NCI-H524 treated with DMSO at 0.1 percent for 48 hours (cell line): ENCODE results near the gene SDCBP2.

ENCODE experiments used
- DNase-seq: peaks from one replicate; lab custom pipeline; 2025; lab: John Stamatoyannopoulos, UW

Gene SDCBP2

DNA sequence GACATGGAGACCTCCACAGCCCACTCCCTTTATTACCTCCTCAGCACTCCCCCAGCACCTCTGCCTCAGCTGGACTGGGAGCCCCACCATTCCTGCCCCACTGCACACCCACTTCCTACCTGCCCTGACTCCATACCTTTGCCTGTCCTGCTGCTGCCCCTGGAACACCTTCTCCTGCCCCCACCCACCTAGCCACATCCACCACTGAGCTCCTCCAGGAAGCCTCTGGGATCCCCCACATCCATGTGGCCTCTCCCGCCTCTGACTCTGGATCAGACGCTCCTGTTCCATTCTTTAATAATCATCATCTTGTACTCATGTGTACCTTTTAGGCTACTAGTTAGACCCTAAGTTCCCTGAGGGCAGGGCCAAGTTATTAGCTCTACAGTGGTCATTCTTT lies 2.2 kb upstream of the SDCBP2 start:
- no peak for DNase-seq

DNA sequence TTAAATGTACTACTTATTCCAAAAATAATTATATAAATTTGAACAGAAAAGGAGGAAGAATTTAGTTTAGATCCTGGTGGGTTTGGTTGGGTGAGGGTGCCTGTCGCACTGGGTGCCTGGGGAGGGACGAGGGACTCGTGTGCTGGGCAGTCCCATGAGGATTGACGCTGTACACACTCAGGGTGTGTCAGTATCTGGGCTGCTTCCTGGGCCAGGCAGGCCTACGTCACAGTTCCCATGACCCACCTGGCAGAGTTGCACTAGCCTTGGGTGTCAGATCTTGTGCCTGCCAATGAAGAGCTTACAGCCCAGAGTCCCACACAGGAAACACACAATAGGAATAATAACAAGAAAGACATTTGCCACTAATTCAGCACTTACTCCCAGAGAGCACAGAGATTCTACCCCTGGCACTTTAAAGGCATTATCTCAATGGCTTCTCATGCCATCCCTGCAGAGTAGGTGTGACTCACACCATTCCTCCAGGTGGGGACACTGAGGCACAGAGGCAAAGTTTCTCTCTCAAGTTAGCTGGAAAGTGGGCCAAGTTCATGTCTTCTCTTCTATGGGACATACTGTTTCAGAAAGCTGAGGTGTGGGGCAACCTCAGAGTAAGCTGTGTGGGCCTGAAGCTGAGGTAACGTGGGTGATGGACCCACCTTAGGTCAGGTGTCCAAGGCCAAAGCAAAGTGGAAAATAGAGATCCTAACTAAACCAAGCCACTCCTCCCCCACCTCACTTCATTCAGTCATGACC lies 1.3 kb upstream of the SDCBP2 start:
- no peak for DNase-seq

DNA sequence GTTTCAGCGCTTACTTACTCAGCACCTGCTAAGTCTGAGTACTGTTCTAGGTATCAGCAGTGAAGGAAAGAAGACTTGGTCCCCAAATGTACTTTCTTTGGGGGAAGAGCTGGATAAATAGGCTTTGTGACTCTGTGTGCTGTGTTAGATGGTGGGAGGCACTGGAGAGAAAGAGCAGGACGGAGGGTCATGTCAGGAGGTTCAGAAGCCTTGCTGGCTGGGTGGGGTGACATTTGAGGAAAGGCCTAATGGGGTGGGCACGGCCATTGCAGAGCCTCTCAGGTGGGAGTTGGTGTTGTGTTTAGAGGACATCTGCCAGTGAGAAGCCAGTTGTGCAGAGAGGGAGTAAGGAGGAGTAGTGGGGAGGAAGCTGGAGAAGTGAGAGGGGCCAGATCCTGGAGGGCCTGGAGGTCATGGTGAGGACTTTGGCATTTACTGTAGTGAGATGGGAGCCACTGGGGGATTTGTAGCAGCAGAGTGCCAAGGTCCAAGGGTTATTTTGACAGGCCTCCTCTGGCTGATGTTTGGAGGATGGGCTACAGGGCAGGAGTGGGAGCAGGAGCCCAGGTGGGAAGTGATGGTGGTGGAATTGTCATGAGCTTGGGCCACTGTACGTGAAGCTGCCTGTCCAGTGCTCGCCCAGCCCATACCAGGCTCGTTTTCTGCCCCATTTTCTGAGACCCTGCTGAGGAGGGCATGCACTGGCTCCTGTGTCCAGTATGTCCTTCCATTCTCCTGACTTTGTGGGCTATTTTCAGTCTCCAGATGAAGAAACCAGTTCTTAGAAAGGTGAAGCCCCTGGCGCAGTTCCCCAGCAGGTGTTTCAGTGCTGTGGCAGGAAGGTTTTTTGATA lies 886 bp downstream of the SDCBP2 start:
- DNase-seq: no peak

DNA sequence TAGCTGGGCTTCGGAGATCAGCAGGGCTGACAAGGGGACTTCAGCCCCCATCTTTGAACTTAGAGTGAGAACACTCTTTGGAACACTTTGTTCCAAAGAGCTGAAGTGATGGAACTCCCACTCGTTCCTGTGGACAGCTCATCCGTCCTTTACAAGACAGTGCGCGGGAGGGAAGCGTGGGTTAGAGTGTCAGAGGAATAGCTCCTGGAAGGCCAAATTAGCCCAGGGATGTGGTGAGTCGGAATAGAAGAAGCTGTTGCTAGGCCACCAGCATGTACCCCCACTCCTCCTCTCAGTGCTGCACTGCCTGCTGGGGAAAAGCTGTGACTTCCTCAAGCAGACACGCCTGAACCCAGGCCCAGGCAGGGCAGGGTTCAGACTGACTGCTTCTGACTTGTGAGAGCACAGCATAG lies 1.7 kb downstream of the SDCBP2 start:
- no peak for DNase-seq

DNA sequence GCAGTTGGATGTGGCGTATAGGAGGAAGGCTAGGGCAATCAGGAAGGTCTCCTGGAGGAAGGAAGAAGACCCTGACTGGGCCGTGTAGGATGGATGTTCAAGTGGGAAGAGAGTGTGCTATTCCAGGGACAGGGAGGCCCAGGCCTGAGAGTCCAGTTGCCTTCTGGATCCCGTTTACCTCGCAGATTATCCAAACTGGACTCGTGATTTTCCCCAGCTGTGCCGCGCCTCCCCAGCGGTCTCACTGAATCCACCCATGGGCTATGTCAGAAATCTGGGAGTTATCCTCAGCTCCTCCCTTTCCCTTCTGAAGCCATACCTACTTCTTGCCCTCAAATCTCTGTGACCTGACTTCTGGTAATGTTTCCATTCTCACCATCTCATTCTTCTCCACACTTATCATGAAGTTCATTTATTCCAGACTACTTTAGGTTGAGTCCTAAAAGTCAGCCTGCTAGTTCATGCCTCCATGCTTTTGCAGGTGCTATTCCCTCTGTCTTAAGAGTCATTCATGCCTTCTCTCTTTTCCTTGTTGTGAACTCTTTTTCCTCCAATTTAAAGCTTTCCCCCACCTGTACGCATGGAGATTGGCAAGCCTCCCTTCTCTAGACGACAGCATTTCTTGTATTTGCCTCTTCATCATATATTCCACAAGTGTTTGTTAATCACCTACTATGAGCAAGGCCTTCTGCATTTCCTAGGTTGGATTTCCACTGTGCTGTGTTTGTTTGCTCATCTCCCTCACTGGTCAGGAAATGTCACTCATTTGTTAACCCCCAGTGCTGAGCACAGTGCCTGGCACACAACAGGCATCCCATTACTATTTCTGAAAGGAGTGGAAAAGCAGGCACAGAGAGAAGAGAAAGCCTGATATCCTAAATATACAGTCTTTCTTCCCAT lies 2.7 kb downstream of the SDCBP2 start:
- no peak for DNase-seq

DNA sequence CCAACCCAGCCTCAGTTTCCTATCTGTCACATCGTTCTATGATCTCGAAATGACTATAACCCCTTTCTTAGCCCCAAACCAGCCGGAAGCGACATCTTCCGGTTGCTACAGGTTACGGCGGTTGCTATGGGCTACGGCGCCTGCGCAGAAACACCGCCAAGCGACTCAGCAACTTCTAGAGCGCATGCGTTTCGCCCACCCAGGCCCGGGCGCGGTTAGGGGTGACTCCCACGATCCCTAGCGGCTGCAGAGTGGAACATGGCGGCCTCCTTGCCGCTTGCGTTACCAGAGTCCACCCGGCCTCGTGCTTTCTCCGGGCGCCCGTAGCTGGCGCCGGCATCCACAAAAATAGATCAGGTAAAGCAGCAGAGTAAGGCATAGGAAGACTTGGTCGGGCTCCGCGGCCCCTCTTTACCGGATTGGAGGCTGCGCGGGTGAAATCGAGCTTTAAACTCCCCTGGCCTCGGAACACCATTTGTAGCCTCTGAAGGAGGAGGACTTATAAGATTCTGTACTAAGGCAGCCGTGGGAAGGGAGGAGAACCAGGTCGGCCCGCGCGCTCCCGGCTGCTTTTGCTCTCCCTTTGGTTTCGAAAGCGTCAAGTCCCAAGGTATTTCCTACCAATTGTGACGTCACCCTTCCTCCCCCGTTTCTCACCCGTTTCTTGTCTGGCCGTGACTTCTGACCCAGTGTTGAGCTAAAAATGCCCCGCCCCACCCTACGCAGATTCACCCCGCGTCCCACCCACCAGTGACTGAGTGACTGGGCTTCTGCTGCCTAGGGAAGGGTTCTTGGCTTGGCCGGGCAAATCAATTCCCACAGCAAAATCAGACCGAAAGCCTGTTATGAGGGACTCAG lies 3.5 kb downstream of the SDCBP2 start:
- peak; percentile 83 for DNase-seq

DNA sequence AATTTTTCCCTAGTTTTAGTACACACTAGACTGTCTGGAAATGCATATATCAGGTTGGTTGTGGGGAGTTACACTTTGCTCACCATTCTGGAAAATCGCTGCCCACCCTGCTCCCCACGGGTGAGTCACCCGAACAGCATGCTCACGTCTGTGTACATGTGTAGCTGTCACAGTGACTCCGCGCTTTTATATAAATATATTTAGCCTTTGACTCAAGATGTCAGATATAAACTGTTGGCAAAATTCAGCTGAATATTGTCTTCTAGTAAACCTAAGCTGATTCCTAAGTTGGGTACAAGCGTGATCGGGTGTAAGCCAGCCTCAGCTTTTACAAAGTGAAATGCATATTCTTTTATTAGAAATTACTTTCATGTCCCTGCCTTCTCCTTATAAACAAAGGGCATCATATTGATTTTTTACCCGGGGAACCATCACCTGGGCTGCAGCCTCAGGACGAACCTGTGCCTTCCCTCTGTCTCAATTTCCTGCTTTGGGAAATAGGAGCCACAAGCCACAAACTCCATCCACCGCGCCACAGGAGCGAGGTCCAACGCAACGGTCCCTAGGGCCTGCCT lies 4.3 kb downstream of the SDCBP2 start:
- no peak for DNase-seq

DNA sequence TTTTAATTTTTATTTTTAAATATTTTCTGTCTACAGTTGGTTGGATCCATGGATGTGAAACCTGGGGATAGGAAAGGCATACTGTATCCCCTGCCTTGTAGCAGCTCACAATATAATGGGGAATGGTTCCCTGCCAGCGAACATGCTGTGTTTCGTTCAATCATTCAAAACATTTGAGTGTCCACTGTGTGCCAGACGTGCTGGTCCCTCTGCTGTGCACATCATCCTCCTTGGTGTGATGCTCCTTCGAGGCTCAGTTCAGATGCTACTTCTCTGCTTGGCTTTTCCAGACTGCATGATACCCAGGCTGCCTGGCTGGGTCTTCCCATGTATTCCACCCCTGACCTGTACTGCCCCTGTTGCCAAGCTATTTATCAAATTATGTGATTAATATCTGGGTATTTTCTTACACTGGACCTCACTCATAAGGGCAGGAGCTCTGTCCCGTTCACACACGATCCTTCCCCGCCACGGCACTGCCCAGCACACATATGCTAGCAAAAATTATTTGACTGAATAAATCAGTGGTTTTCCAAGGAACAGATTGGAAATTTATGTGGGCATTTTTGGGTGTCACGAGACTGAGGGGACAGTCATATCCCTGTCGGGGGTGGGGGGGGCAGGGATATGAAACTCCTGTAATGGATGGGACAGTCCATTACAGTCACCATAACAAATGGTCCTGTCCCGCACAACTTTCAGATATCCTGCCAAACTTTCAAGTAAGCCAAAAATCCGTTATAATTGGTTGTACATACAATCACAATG lies 4.9 kb downstream of the SDCBP2 start:
- DNase-seq: no peak

DNA sequence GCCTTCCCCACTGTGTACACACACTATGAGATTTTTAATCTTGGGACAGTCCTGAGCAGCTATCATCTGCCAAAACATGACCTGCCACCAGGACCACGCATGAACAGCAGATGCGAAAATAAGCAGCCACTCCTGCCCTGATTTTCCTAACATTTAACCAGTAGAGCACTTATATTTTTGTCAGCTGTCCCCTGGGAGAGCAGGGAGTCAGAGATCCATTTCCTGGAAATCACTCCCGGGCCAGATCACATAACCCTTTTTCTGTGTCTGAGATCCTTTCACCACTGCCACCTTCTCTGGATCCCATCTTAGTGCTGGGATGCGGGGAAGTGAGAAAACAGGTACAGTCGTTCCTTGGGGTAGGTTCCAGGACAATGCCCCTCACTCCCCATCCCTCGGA lies 5.7 kb downstream of the SDCBP2 start:
- no peak for DNase-seq

DNA sequence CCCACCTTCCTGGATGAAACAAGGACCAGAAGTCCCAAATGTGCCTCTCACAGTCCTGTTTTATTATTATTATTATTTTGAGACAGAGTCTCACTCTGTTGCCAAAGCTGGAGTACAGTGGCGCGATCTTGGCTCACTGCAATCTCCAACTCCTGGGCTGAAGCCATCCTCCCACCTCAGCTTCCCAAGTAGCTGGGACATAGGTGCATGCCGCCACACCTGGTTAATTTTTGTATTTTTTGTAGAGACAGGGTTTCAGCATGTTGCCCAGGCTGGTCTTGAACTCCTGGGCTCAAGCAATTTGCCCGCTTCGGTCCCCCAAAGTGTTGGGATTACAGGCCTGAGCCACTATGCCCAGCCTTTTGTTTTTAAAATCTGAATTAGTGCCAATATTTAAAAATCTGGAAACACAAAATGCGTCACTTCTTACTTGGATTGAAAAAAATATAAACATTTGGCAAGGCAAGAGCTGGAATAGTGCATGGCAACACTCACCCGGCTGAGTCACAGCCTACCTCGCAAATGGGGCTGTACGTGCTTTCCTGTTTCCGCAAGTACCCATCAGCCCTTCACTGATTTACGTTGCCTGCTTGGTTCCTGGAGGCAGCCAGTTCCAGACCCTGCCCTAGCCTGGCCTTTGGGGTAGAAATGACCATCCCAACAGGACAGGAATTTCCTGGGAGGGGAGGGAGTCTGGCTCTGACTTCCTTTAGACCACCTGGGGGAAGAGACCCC lies 6.3 kb downstream of the SDCBP2 start:
- DNase-seq: no peak

DNA sequence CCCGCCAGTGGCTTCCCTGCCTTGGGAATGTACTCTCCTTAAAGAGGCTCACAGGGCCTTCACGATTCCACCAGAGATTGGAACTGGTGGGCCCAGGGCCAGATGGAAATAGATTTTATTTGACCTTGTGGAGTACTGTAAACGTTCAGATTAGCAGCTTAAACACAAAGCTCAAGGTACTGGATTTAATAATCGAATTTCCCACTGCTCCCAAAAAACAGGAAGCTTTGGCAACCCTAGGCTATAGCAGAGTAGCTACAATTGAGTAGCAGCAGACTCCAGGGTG lies 7.3 kb downstream of the SDCBP2 start:
- DNase-seq: no peak

DNA sequence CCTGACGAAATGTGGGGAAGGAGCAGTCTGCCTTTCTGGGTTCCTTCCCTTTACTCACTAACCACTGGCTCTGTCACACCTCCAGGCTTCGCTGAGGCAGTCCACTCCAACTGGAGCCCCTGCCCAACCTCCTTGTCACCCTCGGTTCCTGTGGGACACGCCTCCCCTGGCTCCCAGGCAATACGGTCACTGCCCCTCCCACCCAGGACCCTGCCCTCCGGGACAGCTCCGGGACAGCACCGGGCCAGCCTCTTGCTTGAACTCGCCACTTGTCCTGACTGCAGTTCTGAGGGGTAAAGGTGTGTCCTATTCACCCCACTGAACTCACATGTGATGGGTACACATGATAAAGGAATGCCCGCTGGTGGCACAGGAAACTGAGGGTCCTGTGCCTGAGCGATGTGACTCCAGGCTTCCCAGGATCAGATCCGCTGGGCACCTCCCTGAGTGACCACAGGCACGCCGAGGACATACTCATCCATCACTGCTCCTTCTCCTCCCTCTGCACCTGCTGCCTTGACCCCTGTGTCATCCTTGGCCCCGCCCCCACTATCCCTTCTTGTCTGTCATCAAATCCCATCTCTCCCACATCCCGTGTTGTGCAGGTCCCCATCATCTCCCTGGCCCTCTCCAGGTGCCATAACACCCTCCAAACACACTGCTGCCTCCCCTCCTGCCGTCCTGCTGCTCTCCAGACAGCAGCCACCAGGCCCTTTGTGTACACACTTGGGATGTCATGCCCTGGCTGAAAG lies 7.9 kb downstream of the SDCBP2 start:
- no peak for DNase-seq

DNA sequence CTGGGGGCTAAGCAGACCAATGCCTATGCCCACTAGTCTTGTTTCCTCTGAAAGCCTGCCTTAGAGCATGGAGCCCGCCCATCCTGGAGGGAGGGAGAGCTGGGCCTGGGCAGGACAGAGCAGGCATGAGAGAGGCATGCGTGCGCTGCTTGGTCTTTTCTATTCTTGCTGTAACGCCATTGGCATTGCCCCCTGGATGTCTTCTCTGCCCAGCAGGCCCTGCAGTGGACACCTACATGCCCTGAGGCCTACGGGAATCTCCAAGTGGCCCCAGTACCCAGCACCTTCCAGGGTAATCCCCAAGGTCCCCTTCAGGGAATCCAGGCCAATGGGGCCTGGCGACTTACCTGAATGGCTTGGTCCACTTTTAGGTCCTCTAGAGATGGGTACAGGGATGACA lies 8.9 kb downstream of the SDCBP2 start:
- DNase-seq: no peak

DNA sequence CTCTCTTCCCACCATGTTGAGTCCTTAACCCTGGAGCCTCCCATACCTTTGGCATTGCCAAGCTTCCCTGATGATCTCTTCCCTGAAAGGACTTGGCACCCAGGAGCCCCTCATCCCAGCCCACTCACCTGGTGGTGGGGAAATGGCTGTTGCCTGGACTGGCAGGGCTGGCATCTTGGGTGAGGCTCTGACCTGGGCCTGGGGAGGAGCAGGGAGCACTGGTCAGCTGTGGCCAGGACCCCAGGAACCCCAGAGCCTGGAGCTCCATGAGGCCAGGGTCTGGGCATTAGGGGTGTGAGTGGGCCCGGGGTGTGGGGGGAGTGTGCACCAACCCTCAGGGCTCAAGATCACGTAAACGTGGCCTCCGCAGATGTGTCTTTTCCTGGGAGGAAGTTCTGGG lies 9.5 kb downstream of the SDCBP2 start:
- DNase-seq: no peak

DNA sequence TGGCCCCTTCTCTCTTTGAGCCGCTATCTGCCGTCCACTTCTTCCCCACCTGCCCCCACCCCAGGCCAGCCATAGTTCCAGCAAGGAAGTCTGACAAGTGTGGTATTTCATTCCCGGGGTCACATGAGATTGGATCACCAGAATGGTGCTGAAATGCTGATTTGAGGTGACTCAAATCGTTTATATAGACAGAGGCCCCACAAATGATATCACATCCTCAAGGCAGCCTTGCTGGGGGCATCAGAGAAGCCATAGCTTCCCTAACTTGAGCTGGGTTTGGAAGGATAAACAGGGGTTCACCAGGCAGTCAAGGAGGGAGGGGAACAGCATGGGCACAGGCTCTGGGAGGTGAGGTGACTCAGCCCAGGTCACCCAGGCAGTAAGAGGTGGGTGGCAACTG lies 9.9 kb downstream of the SDCBP2 start:
- DNase-seq: no peak

DNA sequence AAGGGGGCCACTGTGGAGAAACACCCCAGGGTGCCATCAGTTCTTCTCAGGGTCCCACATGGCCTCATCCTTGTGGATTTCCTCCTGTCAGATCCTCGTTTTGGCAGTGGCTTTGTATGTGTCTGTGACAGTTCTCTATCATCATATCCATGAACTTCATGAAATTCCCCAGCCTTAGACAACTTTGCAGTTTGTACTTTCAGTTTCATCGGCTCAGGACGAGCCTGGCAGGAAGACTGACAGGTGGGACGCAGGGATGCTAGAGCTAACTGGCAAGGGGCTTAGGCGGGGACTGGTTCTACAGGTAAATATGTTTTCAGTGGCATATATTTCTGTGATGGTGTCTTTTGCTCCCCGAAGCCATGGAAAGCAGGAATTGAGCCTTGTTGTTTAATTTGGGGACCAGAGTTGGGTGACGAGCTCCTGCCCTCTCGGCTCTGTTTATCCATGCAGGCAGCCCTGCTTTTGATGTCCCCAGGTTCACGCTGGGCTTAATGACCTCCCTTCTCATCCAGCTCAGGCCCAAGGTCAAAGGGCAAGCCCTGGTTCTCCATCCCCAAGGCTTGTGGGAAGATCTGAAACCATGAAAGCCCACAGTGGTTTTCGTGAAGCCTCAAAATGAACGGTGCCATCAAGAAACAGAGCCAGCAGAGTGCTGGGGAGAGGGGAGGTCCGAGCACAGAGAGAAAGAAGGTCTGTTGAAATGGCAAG lies 11.2 kb downstream of the SDCBP2 start:
- DNase-seq: no peak

DNA sequence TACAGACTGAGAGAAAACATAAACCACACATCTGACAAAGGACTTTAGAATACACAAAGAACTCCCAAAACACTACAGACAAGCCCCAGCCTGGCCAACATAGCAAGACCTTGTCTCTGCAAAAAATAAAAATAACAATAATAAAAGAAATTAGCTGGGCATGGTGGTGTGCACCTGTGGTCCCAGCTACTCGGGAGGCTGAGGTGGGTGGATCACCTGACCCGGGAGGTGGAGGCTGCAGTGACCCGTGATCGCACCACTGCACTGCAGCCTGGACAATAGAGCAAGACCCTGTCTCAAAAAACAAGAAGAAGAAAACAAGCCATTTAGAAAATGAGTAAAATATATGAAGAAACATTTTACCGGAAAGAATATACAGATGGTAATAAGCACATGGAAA lies 13.1 kb downstream of the SDCBP2 start:
- no peak for DNase-seq

DNA sequence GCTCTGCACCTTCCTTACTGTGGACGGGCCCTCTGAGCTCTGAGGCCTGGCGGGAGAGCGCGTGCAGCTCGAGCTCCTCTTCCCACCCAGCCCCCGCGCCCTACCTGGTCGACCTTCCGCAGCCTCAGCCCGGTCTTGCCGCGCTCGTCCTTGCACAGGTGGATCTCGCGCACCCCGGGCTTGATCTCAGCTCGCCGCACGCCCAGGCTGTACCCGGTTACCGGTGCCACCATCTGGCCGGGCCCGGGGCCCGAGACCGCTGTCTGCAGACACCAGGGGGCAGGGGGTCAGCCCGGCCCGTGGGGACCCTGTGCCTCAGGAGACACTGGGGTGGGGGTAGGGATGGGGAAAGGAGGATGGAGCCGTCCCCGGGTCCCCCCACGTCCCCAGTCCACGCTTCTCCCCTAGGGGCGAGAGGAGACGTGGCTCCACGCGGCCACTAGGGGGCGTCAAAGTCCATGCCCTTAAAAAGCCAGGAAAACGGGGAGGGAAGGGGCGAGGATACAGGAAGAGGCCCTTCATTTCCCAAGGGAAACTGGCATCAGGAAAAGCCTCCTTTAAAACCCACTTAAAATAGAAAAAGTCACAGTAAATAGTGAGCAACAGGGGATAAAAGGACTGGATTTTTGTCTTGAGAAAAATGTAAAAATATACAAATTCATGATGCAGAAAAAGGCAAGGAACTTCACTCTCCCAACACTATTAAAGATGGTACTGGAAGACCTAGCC lies 15.5 kb downstream of the SDCBP2 start:
- peak; percentile 34 for DNase-seq
